OCI-LY7 (cell line): Measurements from ENCODE around the gene PRKN. TPM values are rescaled to one million over a fixed set of nuclear protein-coding genes. Genes with fewer than 3 reads are reported as not detected.

Experiments used
- BruUV-seq: library from RNA; stranded (reverse); fragments of 400-500 nt; replicated peaks from 2 replicates; lab custom pipeline; 2021; lab: Mats Ljungman, UMichigan
- CTCF ChIA-PET: fragments of 300-600 bp; sonication (Branson Sonifier 250); formaldehyde crosslinking; loops from one replicate; lab custom pipeline; 2022; ENCODE audit warnings: antibody characterized with exemption; ENCODE audit not compliant: unreplicated experiment; lab: Charles Lee
- POLR2A ChIA-PET: fragments of 300-600 bp; sonication (Branson Sonifier 250); formaldehyde crosslinking; loops from one replicate; lab custom pipeline; 2022; ENCODE audit warnings: antibody characterized with exemption; lab: Charles Lee
- DNase-seq: peaks from one replicate; pipeline ENCODE4 v3.0.0-alpha.2; 2015; ENCODE audit warnings: low spot score
- H2AFZ ChIP-seq: fragments of 200-600 bp; sonication (generic), shearing (Covaris generic); 2 replicates; pipeline ENCODE4 v1.6.1; 2014; ENCODE audit warnings: mild to moderate bottlenecking, antibody characterized with exemption, low read length, moderate library complexity
- H3K27ac ChIP-seq: fragments of 200-600 bp; sonication (generic); 2 replicates; pipeline ENCODE4 v1.5.1; 2014; ENCODE audit warnings: mixed run types, low read depth, mild to moderate bottlenecking, moderate library complexity, low read length, inconsistent platforms; ENCODE audit not compliant: poor library complexity, severe bottlenecking
- H3K36me3 ChIP-seq: fragments of 200-600 bp; sonication (generic); 2 replicates; pipeline ENCODE4 v1.6.1; 2014; ENCODE audit warnings: mild to moderate bottlenecking, antibody characterized with exemption, low read length, moderate library complexity, mixed read lengths; ENCODE audit not compliant: insufficient read depth
- H3K4me1 ChIP-seq: fragments of 200-600 bp; sonication (generic); 2 replicates; pipeline ENCODE4 v1.5.1; 2014; ENCODE audit warnings: mild to moderate bottlenecking, low read length; ENCODE audit not compliant: insufficient read depth, poor library complexity, severe bottlenecking
- H3K4me2 ChIP-seq: fragments of 200-600 bp; sonication (generic); 2 replicates; pipeline ENCODE4 v1.6.1; 2014; ENCODE audit warnings: mild to moderate bottlenecking, low read length
- H3K4me3 ChIP-seq: fragments of 200-600 bp; sonication (generic); 2 replicates; pipeline ENCODE4 v1.5.1; 2014; ENCODE audit warnings: mild to moderate bottlenecking, low read depth, low read length; ENCODE audit not compliant: poor library complexity, severe bottlenecking
- H3K79me2 ChIP-seq: fragments of 200-600 bp; sonication (generic); 2 replicates; pipeline ENCODE4 v1.6.1; 2016; ENCODE audit warnings: low read depth, mild to moderate bottlenecking, low read length, moderate library complexity, mixed read lengths; ENCODE audit not compliant: insufficient read depth
- H3K9me2 ChIP-seq: fragments of 200-600 bp; sonication (generic); 2 replicates; pipeline ENCODE4 v1.6.1; 2016; ENCODE audit warnings: mild to moderate bottlenecking, low read length, mixed read lengths; ENCODE audit not compliant: insufficient read depth
- H3K9me3 ChIP-seq: fragments of 200-600 bp; sonication (generic); 2 replicates; pipeline ENCODE4 v1.6.1; 2014; ENCODE audit warnings: mild to moderate bottlenecking, mixed run types, low read length, mixed read lengths
- H4K20me1 ChIP-seq: fragments of 200-600 bp; sonication (generic); 2 replicates; pipeline ENCODE4 v1.6.1; 2014; ENCODE audit warnings: mild to moderate bottlenecking, antibody characterized with exemption, low read length, moderate library complexity, mixed read lengths; ENCODE audit not compliant: insufficient read depth
- EZH2phosphoT487 ChIP-seq: fragments of 200-600 bp; sonication (generic); IDR thresholded peaks from 2 replicates; pipeline ENCODE4 v1.6.1; 2018; ENCODE audit warnings: low read depth, borderline replicate concordance, mild to moderate bottlenecking, mixed run types, antibody characterized with exemption, low read length, moderate library complexity, mixed read lengths
- intact Hi-C: fragments of 100-400 bp; cut with micrococcal nuclease; formaldehyde crosslinking; loops from one replicate; pipeline ENCODE4 v1.10.0; 2022; ENCODE audit not compliant: unreplicated experiment
- total RNA-seq, 2 experiments: library from RNA; depleted of rRNA in 1 of 2; stranded (reverse); fragments of >200 nt in 1 of 2; shearing (Covaris generic) in 1 of 2; gene quantifications; 2 replicates each; pipeline ENCODE4 v1.2.3, GENCODE V29; 2014 to 2022
- TF ChIP-seq, protein P1 (sequence below): fragments of 200-600 bp; sonication (generic); conservative IDR thresholded peaks from 2 replicates; pipeline ENCODE4 v1.5.1; 2014; ENCODE audit warnings: mild to moderate bottlenecking, antibody characterized with exemption, low read length, moderate library complexity, mixed read lengths

The PRKN gene
- total RNA-seq, 2 experiments from 2014 or later, result 1.3 to 2.0 TPM

DNA sequence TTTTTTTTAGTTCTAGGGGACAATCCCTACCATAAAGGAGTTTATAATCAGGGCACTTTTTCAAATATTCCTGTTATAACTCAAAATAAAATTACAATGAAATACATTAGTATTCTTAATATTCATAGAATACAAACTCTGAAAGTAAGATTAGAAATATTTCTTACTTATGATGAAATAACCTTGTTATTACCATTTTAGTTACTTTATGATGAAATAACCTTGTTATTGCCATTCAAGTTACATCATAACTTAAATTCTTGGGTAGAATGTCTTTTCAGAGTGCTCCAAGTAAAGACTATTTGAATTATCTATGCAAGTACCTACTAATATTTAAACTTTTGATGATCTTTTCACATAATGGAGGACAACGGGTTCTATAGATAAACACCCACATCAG, 43.4 kb upstream of the PRKN start:
- no peak overlapping the region for H2AFZ ChIP-seq
- H3K27ac ChIP-seq, result no peak overlapping the region
- ChIA-PET CTCF (no interaction called here), POLR2A (no interaction called here)
- TF ChIP-seq EZH2phosphoT487, result no peak
- TF ChIP-seq, protein P1, sequence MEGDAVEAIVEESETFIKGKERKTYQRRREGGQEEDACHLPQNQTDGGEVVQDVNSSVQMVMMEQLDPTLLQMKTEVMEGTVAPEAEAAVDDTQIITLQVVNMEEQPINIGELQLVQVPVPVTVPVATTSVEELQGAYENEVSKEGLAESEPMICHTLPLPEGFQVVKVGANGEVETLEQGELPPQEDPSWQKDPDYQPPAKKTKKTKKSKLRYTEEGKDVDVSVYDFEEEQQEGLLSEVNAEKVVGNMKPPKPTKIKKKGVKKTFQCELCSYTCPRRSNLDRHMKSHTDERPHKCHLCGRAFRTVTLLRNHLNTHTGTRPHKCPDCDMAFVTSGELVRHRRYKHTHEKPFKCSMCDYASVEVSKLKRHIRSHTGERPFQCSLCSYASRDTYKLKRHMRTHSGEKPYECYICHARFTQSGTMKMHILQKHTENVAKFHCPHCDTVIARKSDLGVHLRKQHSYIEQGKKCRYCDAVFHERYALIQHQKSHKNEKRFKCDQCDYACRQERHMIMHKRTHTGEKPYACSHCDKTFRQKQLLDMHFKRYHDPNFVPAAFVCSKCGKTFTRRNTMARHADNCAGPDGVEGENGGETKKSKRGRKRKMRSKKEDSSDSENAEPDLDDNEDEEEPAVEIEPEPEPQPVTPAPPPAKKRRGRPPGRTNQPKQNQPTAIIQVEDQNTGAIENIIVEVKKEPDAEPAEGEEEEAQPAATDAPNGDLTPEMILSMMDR, result no peak
- H4K20me1 ChIP-seq, result no peaks in the 10 kb centered on the region
- no peak for DNase-seq
- no peaks in the 10 kb centered on the region for H3K36me3 ChIP-seq
- H3K79me2 ChIP-seq, result no peaks in the 10 kb centered on the region
- intact Hi-C loops, result no loop called here
- H3K9me2 ChIP-seq, result no peaks in the 10 kb centered on the region
- H3K4me3 ChIP-seq, result no peak overlapping the region
- BruUV-seq, result no TSS peak
- no peaks in the 10 kb centered on the region for H3K9me3 ChIP-seq
- no peak overlapping the region for H3K4me2 ChIP-seq
- H3K4me1 ChIP-seq, result no peaks in the 10 kb centered on the region

DNA sequence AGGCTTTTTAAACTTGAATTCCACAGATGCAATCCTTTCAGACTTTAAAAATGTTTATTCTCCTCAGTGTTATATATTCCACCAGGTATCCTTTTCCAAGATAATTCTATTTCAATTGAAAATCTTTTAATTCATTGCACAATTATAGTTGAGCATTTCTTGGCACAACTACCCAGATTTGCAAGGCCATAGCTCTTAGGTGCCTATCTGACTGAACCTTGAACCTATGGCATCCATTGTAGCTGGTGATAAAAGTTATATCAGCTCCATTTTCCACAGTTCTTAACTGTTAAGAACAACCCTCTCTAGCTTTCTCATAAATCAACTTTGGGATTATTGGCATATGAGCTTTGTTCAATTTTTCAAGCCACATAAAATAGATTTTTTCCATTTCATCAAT, 42.6 kb upstream of the PRKN start:
- no peak for TF ChIP-seq EZH2phosphoT487
- TF ChIP-seq, protein P1, result no peak
- Histone ChIP-seq H3K4me2 (no peak overlapping the region), H3K36me3 (no peaks in the 10 kb centered on the region), H3K9me2 (no peaks in the 10 kb centered on the region), H2AFZ (no peak overlapping the region), H3K79me2 (no peaks in the 10 kb centered on the region), H3K4me3 (no peak overlapping the region), H3K27ac (no peak overlapping the region), H3K9me3 (no peaks in the 10 kb centered on the region), H3K4me1 (no peaks in the 10 kb centered on the region), H4K20me1 (no peaks in the 10 kb centered on the region)
- BruUV-seq, result no TSS peak
- POLR2A ChIA-PET, result interaction anchor here (0.6 to 1.1 kb wide), 2 partner anchors 9 to 578 kb away, joined by 3 to 4 read pairs; no protein-coding TSS in a partner anchor
- intact Hi-C loops, result no loop called here
- DNase-seq, result no peak
- CTCF ChIA-PET, result no interaction called here

DNA sequence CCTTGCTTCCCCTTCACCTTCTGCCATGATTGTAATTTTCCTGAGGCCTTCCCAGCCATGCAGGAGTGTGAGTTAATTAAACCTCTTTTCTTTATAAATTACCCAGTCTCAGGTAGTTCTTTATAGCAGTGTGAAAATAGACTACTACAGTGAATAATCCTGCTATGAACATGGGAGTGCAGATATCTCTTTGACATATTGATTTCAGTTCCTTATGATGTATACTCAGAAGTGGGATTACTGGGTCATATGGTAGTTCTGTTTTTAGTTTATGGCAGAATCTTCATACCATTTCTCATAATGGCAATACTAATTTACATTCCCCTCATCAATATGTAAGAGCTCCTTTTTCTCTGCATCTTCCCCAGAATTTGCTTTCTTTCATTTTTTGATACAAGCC, 26.2 kb upstream of the PRKN start:
- no peak for DNase-seq
- POLR2A ChIA-PET, result interaction anchor here (0.7 kb wide), 1 partner anchor 26 kb away, joined by 3 read pairs; the partner anchor contains the start of gene PACRG
- intact Hi-C loops, result no loop called here
- Histone ChIP-seq H3K9me2 (no peaks in the 10 kb centered on the region), H3K4me3 (no peak overlapping the region), H2AFZ (no peak overlapping the region), H3K4me1 (no peaks in the 10 kb centered on the region), H3K4me2 (no peak overlapping the region), H3K9me3 (no peaks in the 10 kb centered on the region), H3K36me3 (no peaks in the 10 kb centered on the region), H3K27ac (no peak overlapping the region), H4K20me1 (no peaks in the 10 kb centered on the region), H3K79me2 (no peaks in the 10 kb centered on the region)
- no TSS peak for BruUV-seq
- CTCF ChIA-PET, result no interaction called here
- no peak for TF ChIP-seq EZH2phosphoT487
- TF ChIP-seq, protein P1, result no peak
